Testis (tissue), 3 donors: Measurements from ENCODE around the gene LRP2. TPM values are rescaled to one million over a fixed set of nuclear protein-coding genes. Genes with fewer than 3 reads are reported as not detected.

Source experiments
- DNase-seq: peaks from one replicate; pipeline ENCODE4 v3.0.0-alpha.2; 2019
- H3K27ac ChIP-seq, 2 donors: fragments of 200-600 bp; sonication (generic); one replicate each; pipeline ENCODE4 v1.5.1; 2019
- H3K27me3 ChIP-seq: fragments of 200-600 bp; sonication (generic); one replicate; pipeline ENCODE4 v1.5.1; 2019
- H3K36me3 ChIP-seq: fragments of 200-600 bp; sonication (generic); one replicate; pipeline ENCODE4 v1.5.1; 2017; ENCODE audit warnings: low read depth; ENCODE audit errors: missing control alignments
- H3K4me1 ChIP-seq: fragments of 200-600 bp; sonication (generic); one replicate; pipeline ENCODE4 v1.5.1; 2019
- H3K4me3 ChIP-seq, 2 donors: fragments of 200-600 bp; sonication (generic); one replicate each; pipeline ENCODE4 v1.5.1; 2017 to 2019
- H3K9me3 ChIP-seq: fragments of 200-600 bp; sonication (generic); one replicate; pipeline ENCODE4 v1.5.1; 2017
- POLR2A ChIP-seq: fragments of 450-650 bp; IDR thresholded peaks from one replicate; pipeline ENCODE4 v1.6.1; 2017; ENCODE audit warnings: antibody characterized with exemption, mild to moderate bottlenecking, moderate library complexity
- WGBS, 2 donors: methylation state at CpG; one replicate each; pipeline ENCODE4 v1.1.5; 2018; 5-methylcytosine and 5-hydroxymethylcytosine counted together
- intact Hi-C: fragments of 100-400 bp; cut with DNase I; formaldehyde crosslinking; loops from one replicate; pipeline ENCODE4 v1.15.1; 2023; ENCODE audit warnings: low total_unique reads
- polyA plus RNA-seq: library from polyadenylated mRNA; stranded (reverse); fragments of 350-450 nt; fragmentation: Illumina TruSeq; extraction: RNeasy Lipid Tissue Mini Kit (QIAGEN cat#74804); gene quantifications from one replicate; pipeline ENCODE4 v1.2.3, GENCODE V29; 2014; ENCODE audit warnings: low read depth, low replicate concordance; ENCODE audit not compliant: insufficient read depth
- total RNA-seq, 2 donors: library from RNA; depleted of rRNA; stranded (reverse); fragments of >200 nt; gene quantifications; one replicate each; pipeline ENCODE4 v1.2.3, GENCODE V29; 2016
- TF ChIP-seq, protein P1 (sequence below), 3 experiments: fragments of 450-650 bp in 2 of 3; fragments of 200-600 bp in 1 of 3; sonication (generic) in 1 of 3; IDR thresholded peaks; one replicate each; pipeline ENCODE4 v1.5.1; 2016 to 2019; ENCODE audit warnings: antibody characterized with exemption in 3 of 3, mild to moderate bottlenecking in 2 of 3, moderate library complexity in 1 of 3

The LRP2 gene
- total and polyA plus RNA-seq, 3 donors from 2014 or later, result 3.0 to 9.3 (median 4.1) TPM

DNA sequence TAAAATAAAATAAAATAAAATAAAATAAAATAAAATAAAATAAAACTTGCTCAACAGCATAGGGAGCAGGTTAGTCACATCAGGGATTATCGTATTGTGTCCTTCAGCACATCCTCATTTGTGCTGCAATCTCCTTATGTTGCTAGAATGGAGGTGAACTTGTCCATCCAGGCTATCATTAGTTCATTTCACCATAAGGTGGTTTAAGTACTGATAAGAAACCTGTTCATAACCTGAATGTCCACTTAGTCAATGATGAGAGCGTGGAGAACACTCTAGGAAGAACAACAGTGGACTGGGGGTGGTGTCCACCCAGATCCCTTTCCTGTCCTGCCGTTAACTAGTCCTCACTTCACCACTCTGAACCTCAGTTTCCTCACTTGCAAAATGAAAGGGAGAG is 271.1 kb downstream of the LRP2 start:
- Histone ChIP-seq H3K27ac (no peak overlapping the region), H3K9me3 (no peaks in the 10 kb centered on the region), H3K4me3 (no peak overlapping the region), H3K36me3 (no peaks in the 10 kb centered on the region), H3K27me3 (no peaks in the 10 kb centered on the region), H3K4me1 (no peaks in the 10 kb centered on the region)
- WGBS, 2 donors, result 92 to 93% methylated on average over 3 of the region's 3 CpGs
- no peak for DNase-seq
- no peak for TF ChIP-seq POLR2A
- TF ChIP-seq, protein P1, sequence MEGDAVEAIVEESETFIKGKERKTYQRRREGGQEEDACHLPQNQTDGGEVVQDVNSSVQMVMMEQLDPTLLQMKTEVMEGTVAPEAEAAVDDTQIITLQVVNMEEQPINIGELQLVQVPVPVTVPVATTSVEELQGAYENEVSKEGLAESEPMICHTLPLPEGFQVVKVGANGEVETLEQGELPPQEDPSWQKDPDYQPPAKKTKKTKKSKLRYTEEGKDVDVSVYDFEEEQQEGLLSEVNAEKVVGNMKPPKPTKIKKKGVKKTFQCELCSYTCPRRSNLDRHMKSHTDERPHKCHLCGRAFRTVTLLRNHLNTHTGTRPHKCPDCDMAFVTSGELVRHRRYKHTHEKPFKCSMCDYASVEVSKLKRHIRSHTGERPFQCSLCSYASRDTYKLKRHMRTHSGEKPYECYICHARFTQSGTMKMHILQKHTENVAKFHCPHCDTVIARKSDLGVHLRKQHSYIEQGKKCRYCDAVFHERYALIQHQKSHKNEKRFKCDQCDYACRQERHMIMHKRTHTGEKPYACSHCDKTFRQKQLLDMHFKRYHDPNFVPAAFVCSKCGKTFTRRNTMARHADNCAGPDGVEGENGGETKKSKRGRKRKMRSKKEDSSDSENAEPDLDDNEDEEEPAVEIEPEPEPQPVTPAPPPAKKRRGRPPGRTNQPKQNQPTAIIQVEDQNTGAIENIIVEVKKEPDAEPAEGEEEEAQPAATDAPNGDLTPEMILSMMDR (IDR thresholded peaks at IDR 0.05), result no peak
- intact Hi-C loops, result no loop called here

DNA sequence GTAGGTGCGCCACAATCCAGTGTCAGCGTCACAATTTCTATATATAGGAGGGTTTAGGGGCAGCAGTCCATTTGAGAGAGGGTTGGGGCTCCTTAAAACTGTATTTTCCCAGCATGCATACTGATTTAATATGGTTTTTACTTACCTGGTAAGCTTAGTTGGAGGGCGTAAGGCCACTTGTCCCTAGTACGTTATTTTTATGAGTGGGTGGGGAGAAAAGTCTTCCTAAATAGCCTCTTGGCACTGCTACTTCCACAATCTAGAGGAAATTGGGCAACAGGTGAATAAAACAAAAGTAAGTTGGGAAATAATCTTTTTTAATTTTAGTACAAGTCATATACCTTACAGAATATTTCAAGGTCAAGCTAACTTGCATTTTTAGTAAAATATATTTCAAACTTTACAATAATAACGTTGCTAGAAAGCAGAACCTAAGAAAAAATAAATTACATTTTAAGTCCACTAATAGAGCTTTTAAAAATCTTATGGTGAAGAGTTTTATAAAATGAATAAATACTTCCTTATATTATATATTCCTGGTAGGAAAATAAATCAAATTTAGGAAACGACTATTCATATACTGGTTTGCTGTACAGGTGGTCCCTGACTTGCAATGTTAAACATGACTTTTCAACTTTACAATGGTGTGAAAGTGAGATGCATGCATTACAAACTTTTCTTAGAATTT is 272.1 kb downstream of the LRP2 start:
- no peaks in the 10 kb centered on the region for H3K36me3 ChIP-seq
- no peaks in the 10 kb centered on the region for H3K4me1 ChIP-seq
- no peak overlapping the region for H3K4me3 ChIP-seq
- no peaks in the 10 kb centered on the region for H3K27me3 ChIP-seq
- WGBS, 2 donors, result 79 to 80% methylated on average over 6 of the region's 6 CpGs
- H3K9me3 ChIP-seq, result no peaks in the 10 kb centered on the region
- TF ChIP-seq, protein P1 (IDR thresholded peaks at IDR 0.05), result no peak
- no peak for TF ChIP-seq POLR2A
- intact Hi-C loops, result no loop called here
- no peak for DNase-seq
- H3K27ac ChIP-seq, result no peak overlapping the region

DNA sequence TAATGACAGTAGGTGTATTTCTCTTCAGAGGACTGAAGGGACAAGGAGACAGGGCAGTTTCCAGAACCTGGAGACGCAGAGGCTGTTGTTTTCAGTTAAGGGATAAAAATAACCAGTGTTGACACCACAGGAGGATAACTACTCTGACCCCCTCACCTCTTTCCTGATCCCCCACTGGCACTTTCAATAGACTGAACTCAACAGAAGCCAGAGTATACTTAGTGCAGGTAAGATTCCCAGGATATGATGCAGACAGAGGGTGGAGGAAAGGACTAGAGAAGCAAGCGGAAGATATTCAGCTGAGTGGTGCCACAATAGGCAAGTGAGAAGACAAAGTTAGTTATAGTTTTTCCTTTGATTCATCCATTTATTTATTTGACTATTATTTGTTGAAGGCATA is 273.2 kb downstream of the LRP2 start:
- H3K4me3 ChIP-seq, result no peak overlapping the region
- no peaks in the 10 kb centered on the region for H3K9me3 ChIP-seq
- no peaks in the 10 kb centered on the region for H3K36me3 ChIP-seq
- intact Hi-C loops, result no loop called here
- TF ChIP-seq POLR2A, result no peak
- TF ChIP-seq, protein P1 (IDR thresholded peaks at IDR 0.05), result no peak
- 85 to 90% methylated on average over 2 of the region's 2 CpGs for WGBS, 2 donors
- no peak for DNase-seq
- no peaks in the 10 kb centered on the region for H3K4me1 ChIP-seq
- no peaks in the 10 kb centered on the region for H3K27me3 ChIP-seq
- no peak overlapping the region for H3K27ac ChIP-seq

DNA sequence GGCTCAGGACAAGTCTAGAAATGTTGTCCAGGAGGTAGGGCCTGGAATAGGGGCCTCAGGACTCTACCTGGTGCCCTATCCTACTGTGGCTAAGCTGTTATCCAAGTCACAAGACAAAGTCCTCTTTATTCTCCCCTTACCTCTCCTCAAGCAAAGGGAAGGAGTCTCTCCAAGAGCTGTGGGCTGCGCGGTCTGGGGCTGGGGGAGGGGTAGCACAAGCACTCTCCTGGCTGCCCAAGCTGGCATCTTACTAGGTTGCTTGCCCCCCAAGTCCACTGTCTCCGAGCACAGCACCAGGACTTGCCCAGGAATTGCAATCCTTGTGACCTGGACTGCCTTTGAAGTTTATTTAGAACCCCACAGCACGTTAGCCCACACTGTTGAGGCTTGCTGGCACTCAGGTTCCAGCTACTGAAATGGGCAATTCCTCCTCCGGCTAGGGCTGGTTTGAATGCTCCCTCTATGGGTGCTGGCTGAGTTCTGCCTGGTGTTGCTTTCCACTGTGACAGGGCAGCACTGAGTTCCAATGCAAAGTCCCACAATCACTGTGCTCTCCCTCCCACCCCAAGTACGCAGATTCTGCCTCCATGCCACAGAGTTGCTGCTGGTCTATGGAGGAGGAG is 274.5 kb downstream of the LRP2 start:
- no peaks in the 10 kb centered on the region for H3K36me3 ChIP-seq
- no peak for DNase-seq
- H3K9me3 ChIP-seq, result no peaks in the 10 kb centered on the region
- WGBS, 2 donors, result 83 to 88% methylated on average over 5 to 6 of the region's 6 CpGs
- intact Hi-C loops, result no loop called here
- no peaks in the 10 kb centered on the region for H3K27me3 ChIP-seq
- no peak for TF ChIP-seq POLR2A
- TF ChIP-seq, protein P1 (IDR thresholded peaks at IDR 0.05), result no peak
- H3K4me1 ChIP-seq, result no peaks in the 10 kb centered on the region
- no peak overlapping the region for H3K4me3 ChIP-seq
- H3K27ac ChIP-seq, result no peak overlapping the region
